HG03039 (cell line): Measurements from ENCODE around the gene PLPP7.
"Not testable (repeated sequence)": the region's sequence is repeated elsewhere in the genome, so short reads cannot be mapped to it uniquely, and the experiment has no call there.

Source experiments
- ATAC-seq: cut with Tn5 transposase; IDR thresholded peaks from one replicate; pipeline ENCODE4 v1.9.1; 2021; ENCODE audit warnings: mild to moderate bottlenecking, moderate library complexity; ENCODE audit not compliant: unreplicated experiment

Gene PLPP7

GRCh38 chr9:131289301-131290035 is at the start of gene PLPP7:
TSS of gene PLPP7 (plus strand) at chr9:131289723. CDS start at chr9:131289998, 275 bp downstream.
- no peak for ATAC-seq

GRCh38 chr9:131240047-131240921 is 49.2 kb upstream of the PLPP7 start:
- no peak for ATAC-seq

- ATAC-seq: not testable (repeated sequence)
Observed at GRCh38 chr9:131244331-131244730, 45.2 kb upstream of the PLPP7 start.

GRCh38 chr9:131246618-131247017 is 42.9 kb upstream of the PLPP7 start:
- ATAC-seq: no peak

GRCh38 chr9:131252120-131252519 is 37.4 kb upstream of the PLPP7 start:
- peak; percentile 4 for ATAC-seq

- ATAC-seq: no peak
Observed at GRCh38 chr9:131253891-131254491, 35.5 kb upstream of the PLPP7 start.

- ATAC-seq: no peak
Observed at GRCh38 chr9:131254626-131255025, 34.9 kb upstream of the PLPP7 start.

- ATAC-seq: no peak
Observed at GRCh38 chr9:131255676-131256197, 33.8 kb upstream of the PLPP7 start.

GRCh38 chr9:131257266-131258025 is 32.1 kb upstream of the PLPP7 start:
- no peak for ATAC-seq

- no peak for ATAC-seq
Observed at GRCh38 chr9:131258186-131258585, 31.3 kb upstream of the PLPP7 start.

GRCh38 chr9:131258698-131259431 is 30.7 kb upstream of the PLPP7 start:
- no peak for ATAC-seq

- no peak for ATAC-seq
Observed at GRCh38 chr9:131259432-131259898, 30.1 kb upstream of the PLPP7 start.

GRCh38 chr9:131259916-131260597 is 29.5 kb upstream of the PLPP7 start:
- ATAC-seq: no peak

GRCh38 chr9:131260751-131261452 is 28.6 kb upstream of the PLPP7 start:
- no peak for ATAC-seq

GRCh38 chr9:131262327-131263032 is 27.0 kb upstream of the PLPP7 start:
- no peak for ATAC-seq

- ATAC-seq: not testable (repeated sequence)
Observed at GRCh38 chr9:131263033-131263343, 26.5 kb upstream of the PLPP7 start.

GRCh38 chr9:131263701-131264100 is 25.8 kb upstream of the PLPP7 start:
- no peak for ATAC-seq

GRCh38 chr9:131264231-131264630 is 25.3 kb upstream of the PLPP7 start:
- no peak for ATAC-seq
